Measurements from ENCODE around the gene OGFR. TPM values are rescaled to one million over a fixed set of nuclear protein-coding genes. Genes with fewer than 3 reads are reported as not detected.

OGFR gene
- total RNA-seq, 3 donors from 2014 or later, result 39.3 to 63.1 (median 48.5) TPM

DNA sequence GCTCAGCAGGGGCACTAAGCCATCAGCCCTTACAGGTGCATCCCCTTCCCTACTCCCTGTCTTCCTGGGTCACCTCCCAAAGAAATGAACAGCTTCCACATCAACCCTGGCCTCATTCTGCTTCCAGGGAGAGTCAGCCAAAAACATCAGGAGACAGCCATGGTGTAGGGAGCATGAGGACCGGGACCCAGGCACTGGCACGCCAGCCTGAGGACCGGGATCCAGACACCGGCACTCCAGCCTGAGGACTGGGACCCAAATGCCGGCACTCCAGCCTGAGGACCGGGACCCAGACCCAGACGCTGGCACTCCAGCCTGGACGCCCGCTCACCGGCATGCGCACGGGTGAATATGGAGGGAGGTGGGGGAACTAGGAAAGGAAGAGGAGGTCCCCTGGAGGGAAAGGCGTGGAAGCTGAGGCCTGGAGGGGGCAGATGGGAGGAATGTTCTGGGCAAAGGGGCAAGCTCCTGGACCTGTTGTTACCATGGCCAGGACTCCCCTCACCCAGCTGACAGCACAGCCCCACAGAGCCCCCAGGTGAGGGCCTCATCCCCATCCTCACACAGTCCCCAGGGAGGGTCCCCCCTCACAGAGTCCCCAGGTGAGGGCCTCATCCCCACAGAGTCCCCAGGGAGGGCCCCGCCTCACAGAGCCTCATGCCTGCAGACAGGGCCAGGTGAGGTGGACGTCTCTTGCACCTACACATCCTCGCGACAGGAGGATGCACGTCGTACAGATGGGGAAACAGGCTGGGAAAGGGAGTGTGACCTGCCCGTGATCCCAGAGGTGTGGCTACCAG lies 34.3 kb upstream of the OGFR start:
- no peak overlapping the region for H3K4me3 ChIP-seq
- intact Hi-C loops (cut with DNase I, micrococcal nuclease), result no loop called here
- no peaks in the 10 kb centered on the region for H3K36me3 ChIP-seq (ENCODE audit: low read depth)
- H3K9me3 ChIP-seq, result no peaks in the 10 kb centered on the region
- no peaks in the 10 kb centered on the region for H3K4me1 ChIP-seq (ENCODE audit: low read depth)
- TF ChIP-seq, protein P1, sequence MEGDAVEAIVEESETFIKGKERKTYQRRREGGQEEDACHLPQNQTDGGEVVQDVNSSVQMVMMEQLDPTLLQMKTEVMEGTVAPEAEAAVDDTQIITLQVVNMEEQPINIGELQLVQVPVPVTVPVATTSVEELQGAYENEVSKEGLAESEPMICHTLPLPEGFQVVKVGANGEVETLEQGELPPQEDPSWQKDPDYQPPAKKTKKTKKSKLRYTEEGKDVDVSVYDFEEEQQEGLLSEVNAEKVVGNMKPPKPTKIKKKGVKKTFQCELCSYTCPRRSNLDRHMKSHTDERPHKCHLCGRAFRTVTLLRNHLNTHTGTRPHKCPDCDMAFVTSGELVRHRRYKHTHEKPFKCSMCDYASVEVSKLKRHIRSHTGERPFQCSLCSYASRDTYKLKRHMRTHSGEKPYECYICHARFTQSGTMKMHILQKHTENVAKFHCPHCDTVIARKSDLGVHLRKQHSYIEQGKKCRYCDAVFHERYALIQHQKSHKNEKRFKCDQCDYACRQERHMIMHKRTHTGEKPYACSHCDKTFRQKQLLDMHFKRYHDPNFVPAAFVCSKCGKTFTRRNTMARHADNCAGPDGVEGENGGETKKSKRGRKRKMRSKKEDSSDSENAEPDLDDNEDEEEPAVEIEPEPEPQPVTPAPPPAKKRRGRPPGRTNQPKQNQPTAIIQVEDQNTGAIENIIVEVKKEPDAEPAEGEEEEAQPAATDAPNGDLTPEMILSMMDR (IDR thresholded peaks at IDR 0.05), result no peak
- no peak for ATAC-seq
- DNase-seq, result peak in 2 of 3 donors; percentile 14 to 37

DNA sequence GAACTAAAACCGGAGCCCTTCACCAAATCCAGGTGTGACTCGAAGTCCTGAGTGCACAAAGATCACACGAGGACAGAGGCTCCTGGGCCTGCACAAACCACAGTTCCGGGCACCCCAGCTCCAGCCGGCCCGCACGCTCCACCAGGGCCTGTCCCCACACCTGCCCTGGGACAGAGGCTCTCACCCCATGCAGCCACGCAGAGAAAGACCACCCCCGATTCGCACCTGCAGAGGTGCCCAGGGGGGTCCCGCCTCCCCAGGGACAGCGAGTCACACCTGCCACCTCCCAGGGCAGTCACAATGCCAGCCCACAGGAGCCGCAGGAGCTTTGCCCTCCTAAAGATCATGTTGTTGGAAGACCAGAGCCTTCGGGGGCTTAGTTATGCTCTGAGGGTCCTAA lies 33.7 kb upstream of the OGFR start:
- H3K4me1 ChIP-seq (ENCODE audit: low read depth), result no peaks in the 10 kb centered on the region
- H3K9me3 ChIP-seq, result no peaks in the 10 kb centered on the region
- intact Hi-C loops (cut with DNase I, micrococcal nuclease), result no loop called here
- no peaks in the 10 kb centered on the region for H3K36me3 ChIP-seq (ENCODE audit: low read depth)
- TF ChIP-seq, protein P1 (IDR thresholded peaks at IDR 0.05), result no peak
- H3K4me3 ChIP-seq, result no peak overlapping the region
- ATAC-seq (no peak), DNase-seq (peak in 1 of 3 donors; percentile 38)

DNA sequence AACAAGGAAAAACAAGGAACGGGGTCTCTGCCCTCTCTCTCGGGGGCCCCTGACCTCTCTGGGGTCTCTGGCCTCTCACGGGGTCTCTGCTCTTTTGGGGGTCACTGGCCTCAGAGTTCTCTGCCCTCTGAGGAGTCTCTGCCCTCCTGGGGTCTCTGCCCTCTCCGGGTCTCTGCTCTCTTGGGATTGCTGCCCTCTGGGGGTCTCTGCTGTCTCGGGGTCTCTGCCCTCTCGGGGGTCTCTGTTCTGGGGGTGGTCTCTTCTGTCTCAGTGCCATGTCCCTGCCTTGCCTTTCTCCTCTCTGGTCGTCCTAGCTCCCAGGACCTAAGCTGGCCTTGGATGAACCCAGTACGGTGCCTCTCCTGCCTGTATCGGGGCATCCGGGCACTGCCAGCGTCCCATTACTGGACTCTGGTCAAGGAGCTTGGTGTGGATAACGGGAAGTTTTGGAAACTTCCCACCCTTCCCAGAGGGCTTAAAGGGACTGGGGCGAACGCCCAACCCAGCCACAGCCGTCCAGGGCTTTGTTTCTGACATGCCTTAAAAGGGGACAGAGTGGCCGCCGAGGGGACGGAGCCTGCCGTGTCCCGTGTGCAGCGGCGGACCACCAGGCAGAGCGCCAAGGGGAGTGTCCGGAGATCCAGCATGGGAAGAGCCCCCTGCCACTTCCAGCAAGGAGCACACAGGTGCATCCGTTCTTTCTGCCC lies 33.1 kb upstream of the OGFR start:
- H3K9me3 ChIP-seq, result no peaks in the 10 kb centered on the region
- DNase-seq, result peak in 1 of 3 donors; percentile 41
- TF ChIP-seq, protein P1 (IDR thresholded peaks at IDR 0.05), result no peak
- H3K4me3 ChIP-seq, result no peak overlapping the region
- intact Hi-C loops (cut with DNase I, micrococcal nuclease), result no loop called here
- H3K36me3 ChIP-seq (ENCODE audit: low read depth), result no peaks in the 10 kb centered on the region
- no peak for ATAC-seq
- H3K4me1 ChIP-seq (ENCODE audit: low read depth), result peaks cover 2% of the 10 kb centered on the region

DNA sequence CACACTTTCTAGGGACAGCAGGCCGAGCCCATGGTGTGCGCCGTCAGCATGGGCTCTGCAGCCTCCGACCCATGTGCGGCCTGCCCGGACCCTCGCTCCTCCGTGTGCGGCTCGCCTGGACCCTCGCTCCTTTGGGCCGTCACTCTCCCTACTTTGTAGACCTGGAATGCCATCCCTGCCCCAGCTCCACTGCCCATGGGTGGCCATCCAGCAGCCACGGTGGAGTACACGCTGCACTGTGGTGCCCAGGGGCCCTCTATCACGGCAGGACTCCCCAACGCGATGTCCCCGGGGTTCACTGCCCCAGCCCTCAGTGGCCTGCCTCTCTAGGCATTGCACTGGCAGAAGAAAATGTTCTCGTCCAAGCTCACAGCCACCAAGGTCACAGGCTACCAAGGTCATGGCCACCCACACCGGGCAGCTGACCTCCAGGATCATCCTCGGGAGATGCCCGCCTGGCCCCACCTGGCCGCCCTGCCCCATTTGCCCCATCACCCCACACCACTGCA lies 32.5 kb upstream of the OGFR start:
- Histone ChIP-seq H3K4me3 (no peak overlapping the region), H3K36me3 (ENCODE audit: low read depth) (no peaks in the 10 kb centered on the region), H3K9me3 (no peaks in the 10 kb centered on the region), H3K4me1 (ENCODE audit: low read depth) (peaks cover 3% of the 10 kb centered on the region)
- TF ChIP-seq, protein P1 (IDR thresholded peaks at IDR 0.05), result no peak
- intact Hi-C loops (cut with DNase I, micrococcal nuclease), result no loop called here
- ATAC-seq (no peak), DNase-seq (peak in 1 of 3 donors; percentile 32)

DNA sequence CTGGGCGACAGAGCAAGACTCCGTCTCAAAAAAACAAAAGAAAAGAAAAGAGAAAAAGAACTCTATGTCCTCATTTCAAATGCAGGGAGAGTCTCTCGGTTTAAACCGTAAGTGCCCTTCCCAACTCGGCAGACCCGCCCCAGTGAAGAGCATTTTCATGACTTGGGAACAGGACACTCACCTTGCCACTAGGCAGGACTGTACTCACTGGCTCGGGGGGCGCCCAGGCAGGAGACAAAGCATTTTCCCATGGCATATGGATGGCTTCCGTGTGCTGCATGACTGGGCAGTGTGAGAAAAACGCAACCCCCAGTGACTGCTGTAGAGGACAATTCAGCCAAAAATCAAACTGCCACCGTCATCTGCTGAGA lies 32.0 kb upstream of the OGFR start:
- ATAC-seq (no peak), DNase-seq (no peak)
- intact Hi-C loops (cut with DNase I, micrococcal nuclease), result no loop called here
- TF ChIP-seq, protein P1 (IDR thresholded peaks at IDR 0.05), result no peak
- Histone ChIP-seq H3K4me1 (ENCODE audit: low read depth) (peaks cover 3% of the 10 kb centered on the region), H3K36me3 (ENCODE audit: low read depth) (no peaks in the 10 kb centered on the region), H3K9me3 (no peaks in the 10 kb centered on the region), H3K4me3 (no peak overlapping the region)
